Measurements from ENCODE around the gene VAC14. TPM values are rescaled to one million over a fixed set of nuclear protein-coding genes. Genes with fewer than 3 reads are reported as not detected.
A peak's percentile ranks its signal among the peaks of the same experiment; 100 is the strongest.

Gene VAC14
- total RNA-seq, 1 donor from 2014 or later = 13.6 TPM

DNA sequence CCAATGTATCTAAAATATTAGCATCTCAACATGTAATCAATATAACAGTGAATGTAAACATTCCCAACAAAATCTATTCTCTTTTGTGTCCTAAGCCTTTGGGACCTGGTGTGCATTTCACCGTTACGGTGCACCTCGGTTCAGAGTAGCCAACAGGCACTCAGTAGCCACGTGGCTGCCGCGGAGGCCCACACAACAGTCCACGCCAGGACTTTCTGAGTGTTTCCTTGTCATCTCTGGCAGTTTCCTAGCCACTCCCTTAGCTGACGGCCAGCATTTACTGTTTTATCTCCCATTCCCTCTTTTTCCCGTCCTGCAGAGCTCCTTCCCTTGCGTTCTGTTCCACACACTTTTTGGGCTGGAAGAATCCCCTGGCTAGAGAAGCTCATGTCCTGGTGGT is 36.3 kb downstream of the VAC14 start:
- no peak for DNase-seq (ENCODE audit: low read depth in 2 of 2)

DNA sequence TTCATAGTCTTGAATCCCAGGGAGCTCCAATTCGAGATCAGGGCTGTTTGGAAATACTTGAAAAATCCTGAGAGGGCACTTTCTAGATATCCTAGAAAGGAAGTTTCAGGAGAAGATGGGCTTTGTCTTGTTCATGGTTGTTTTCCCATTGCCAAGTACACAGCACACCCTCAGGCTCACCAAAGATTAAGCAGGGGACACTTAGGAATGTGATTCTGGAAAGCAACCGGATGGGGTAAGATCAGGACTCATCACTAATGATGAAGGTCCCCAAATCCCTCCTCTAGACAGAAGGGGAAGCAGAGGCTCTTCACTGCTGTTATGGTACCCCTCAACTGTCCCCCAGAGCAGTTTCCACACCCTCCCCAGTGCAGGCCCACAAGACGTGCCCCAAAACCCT is 40.7 kb downstream of the VAC14 start:
- DNase-seq (ENCODE audit: low read depth in 2 of 2) = no peak

DNA sequence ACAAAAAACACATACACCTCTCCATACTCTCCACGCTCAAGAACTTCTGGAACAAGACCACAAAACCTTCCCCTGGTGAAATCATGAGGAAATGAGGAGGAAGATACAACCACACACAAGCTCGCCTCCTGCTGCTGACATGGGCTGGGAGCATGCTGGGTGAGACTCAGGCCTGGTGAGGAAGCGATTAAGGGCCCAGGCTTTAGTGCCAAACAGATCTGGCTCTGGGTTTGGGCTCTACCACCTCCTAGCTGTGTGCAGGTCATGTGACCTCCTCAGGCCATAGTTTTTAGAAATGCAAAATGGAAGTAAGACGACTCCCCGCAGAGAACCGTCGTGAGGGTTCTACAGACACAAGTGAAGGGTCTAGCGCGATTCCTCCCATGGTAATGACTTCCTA is 41.3 kb downstream of the VAC14 start:
- no peak for DNase-seq (ENCODE audit: low read depth in 2 of 2)

DNA sequence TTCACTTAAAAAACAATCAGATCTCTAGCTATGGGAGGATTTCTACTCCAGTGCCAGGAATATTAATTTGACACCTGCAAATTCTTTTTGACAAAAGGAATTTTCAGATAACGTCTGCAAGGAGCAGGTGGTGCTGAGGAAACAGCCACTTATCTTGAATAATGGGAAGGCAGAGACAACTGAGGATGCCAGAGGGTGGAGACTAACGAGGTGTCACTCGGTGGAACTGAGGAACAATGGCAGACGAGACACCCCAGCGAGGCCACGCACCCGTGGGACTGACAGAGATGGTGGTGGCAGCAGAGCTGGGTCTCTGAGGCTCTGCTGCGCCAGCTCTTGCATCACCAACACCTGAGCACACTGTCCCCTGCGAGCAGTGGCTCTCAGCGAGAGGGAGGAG is 42.2 kb downstream of the VAC14 start:
- no peak for DNase-seq (ENCODE audit: low read depth in 2 of 2)

DNA sequence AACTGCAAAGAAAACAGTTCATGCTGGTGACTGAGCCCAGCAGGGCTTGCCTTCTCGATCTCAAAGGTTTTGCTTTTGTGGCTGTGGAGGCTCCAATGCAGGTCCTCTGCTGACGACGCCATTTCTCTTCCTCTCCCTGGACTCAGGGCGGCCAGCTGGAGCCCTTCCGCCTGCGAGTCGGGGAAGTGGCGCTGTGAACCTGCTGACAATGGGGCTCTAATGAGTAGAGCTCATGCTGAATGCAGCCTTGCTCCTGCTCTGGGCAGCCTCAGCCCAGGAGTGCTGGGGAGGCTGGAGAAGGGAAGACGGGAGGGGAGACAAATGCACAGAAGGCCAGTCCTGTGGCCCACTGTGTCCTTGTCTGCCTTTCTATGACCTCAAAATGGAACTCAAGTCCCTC is 43.8 kb downstream of the VAC14 start:
- no peak for DNase-seq (ENCODE audit: low read depth in 2 of 2)

DNA sequence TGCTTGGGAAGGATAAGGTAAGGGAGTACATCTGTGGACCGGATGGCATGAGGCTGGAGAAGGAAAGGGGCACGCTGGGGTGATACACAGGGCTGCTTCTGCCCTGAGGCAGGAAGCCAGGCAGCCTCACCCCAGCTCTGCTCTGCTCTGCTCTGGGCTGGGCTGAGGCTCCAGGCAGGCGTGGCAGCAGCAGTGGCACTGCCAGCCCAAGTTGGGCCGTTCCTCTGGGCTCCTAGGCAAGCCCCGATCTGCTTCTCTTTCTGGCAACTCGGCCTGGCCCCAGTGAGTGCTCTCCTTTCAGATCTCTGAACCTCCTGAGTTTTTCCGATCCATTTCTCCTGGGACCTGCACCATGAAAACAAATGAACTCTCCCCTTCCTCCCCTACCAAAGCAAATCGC is 44.9 kb downstream of the VAC14 start:
- no peak for DNase-seq (ENCODE audit: low read depth in 2 of 2)

DNA sequence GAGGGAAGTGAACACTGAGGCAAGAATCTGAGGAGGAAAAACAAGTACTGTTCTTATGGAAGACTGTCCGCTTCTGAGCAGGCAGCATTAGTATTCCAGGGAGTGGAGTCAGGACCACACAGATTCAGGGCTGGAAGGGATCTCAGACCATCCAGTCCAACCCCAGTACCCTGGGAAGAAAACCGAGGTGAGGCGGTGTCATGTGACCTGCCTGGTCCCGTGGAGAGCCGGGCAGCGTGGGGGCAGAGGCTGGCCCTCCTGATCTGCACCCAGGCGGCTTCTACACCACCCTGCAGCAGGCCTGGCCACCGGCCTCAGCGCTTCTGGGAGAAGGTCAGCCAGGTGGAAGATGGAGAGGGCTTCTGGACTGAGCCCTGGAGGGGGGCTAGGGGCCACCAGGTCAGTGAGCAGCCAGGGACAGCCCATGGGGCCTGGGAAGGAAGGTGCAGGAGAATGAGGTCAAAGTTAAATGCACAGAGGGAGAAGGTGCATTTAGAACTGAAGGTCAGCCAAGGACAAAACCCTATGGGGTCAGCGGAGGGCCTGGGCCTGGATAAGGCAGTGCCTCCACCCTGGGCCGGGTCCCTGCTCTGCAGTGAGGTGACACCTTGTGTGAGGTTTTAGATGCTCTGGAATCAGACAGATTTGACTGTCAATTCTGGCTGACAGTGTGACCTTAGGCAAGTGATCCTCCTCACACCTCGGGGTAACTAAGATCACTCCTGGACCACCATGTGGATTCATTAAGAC is 45.9 kb downstream of the VAC14 start:
- no peak for DNase-seq (ENCODE audit: low read depth in 2 of 2)

DNA sequence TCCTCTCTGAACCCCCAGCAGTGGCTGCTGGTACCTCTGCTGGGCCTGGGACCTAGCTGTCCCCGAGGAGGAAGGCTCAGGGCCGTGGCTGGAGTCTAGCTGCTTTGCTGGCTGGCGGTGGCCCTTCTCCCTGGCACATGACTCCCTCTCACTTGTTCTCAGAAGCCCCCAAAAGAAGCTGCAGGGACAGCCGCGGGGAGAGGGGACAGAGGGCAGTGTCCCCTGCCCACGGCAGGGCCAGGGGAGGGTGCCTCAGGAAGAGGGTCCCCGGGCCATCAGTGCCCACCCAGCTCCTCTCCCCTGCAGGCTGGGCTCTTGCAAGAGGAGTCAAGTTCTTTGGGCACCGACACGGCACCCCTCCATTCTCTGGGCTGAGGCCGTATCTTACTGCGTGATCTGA is 46.6 kb downstream of the VAC14 start:
- DNase-seq (ENCODE audit: low read depth in 2 of 2) = no peak

DNA sequence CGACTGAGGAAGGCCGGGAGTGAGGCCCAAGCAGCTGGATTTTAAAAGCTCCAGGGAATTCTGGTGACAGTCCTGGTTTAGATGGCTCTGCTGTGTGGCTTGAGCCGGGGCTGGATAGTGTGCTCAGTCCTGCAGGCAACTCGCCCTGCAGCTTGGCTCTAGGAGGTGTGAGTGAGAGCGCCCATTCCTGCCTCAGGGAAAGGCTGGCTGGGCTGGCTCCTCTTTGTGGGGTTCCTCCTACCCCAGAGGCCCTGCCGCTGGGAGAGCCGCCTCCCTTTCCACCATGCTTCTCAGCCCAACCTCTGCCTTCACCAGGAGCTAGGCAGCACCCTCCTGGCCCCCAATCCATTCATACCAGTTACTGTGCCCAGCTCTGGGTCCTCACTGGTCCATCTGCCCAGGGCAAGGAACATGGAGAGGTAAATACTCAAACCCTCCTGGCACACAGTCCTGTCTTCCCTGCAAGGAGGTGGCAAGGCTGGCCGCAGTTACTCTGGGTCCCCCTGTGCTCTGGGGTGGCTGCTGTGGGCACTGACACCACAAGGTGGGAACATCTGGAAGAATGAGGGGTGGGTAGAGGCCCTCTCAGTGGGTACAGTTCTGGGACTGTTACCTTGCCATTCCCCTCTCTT is 47.1 kb downstream of the VAC14 start:
- no peak for DNase-seq (ENCODE audit: low read depth in 2 of 2)

DNA sequence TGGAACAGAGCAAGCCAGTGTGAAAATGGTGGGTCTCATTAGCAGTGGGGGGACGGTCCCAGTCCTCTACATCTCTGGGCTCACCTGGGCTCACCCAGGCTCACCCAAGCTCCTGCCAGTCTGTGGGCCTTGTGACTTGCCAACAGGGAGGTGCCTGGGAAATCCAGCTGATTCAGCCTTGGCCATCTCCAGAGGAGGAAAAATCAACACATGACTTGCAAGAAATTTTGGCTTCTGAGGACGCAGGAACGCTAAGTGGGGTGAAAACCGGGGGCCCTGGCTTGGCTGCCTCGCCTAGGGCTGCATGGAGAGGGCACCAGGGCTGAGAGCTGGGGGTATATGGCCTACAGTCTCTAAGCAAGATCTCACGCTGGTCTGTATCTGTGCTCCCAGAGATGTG is 47.7 kb downstream of the VAC14 start:
- no peak for DNase-seq (ENCODE audit: low read depth in 2 of 2)

DNA sequence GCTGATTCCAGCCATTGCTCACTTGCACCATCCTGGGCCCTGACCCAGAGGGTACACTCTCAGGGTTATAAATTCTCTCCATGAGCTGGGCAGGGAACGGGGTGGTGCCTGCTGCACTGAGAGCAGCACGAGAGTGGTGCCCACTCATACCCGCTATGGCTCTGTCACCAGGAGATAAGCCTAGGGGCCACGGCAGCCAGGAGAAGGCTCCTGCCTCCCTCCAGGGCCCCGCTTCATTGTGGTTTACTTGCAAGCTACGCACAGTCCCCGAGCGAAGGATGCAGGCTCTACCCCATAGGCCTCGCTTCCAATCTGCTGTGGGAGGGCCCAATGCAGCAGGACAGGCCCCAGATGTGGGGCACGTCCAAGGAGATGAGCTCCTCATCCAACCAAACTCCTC is 48.5 kb downstream of the VAC14 start:
- DNase-seq (ENCODE audit: low read depth in 2 of 2) = no peak

DNA sequence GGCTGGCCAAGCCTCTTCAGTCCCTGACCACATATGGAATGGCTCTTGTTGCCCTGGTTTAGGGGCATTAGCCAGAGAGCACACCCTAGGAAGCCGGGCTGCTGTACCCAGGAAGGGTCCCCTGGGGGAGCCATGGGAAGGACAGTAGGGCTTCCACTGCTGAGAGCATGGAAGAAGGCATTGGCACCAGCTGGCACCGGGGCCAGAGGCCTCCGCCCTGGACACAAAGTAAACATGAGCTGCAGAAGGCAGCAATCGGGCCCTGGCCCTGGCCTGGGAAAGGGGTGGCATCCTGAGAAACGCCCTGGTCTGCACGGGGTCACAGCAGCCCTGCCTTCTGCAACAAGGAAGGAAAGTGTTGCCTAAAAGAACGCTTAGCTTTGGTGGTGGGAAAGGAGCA is 49.4 kb downstream of the VAC14 start:
- DNase-seq (ENCODE audit: low read depth in 2 of 2) = no peak

DNA sequence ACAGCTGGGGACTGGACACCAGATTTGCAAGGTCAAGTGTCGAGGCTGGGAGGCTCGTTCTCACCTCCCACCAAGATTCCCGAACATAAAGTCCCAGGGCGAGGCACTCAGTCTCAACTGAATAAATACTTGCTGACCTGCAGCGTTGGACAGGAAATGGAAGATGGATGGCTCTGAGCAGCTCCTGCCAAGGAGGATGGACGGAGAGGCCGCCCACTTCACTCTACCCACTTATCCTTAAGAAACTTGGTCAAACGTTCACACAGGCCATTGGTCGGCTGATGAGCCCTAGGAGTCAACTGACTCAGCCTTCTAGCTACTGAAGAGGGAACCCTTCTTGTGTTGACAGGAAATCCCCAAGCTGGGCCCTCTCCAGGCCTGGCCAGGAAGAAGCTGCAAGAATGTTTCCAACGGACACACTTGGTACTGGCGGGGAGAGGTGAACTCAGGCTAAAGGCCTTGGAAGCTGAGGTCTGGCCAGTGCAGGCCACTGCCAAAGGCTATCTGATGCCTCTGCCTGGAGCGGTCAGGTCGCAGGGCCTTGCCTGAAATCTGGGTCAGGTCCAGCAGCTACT is 50.0 kb downstream of the VAC14 start:
- DNase-seq (ENCODE audit: low read depth in 2 of 2) = peak in 1 of 2 donors; percentile 88

DNA sequence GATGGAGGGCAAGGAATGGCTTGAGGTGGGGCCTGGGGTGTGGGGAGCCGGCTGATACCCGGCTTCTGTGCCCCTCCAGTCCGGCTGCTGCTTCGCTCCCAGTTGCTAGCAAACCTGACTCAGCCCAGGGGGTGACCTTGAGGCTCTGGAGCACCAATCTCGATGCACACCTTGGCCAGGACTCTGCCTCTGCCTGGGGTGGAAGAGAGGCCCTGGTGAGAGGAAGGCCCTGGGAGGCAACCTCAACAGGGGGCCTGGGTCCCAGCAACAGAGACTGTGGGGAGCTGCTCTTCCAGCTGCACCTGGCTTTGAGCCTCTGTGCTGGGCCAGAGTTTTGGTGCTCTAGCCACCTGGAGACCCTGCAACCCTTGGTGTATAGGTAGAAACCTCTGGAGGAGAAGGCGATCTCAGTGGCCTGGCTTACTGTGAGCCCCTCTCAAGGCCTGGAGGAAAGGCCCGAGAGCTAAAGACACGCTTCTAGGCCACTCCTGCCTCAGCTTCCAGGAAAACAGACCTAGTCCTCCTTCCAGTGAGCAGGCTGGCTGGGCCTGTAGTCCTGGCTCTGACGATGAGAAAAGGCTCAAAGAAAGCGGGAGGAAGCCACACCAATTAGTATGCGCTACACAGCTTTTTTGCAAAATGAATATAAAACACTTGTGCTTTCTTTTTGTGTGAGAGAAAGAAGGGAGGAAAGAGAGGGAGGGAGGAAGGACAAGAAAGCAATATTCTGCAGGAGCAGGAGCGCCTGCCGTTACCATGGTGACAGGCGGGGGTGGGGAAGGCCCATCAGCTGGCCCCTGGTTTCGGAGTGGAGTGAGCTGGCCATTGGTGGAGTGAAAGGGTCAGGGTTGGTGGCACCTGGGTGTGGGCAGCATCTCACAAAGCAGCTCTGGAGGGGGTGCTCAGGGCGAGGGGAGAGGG is 51.0 kb downstream of the VAC14 start:
- DNase-seq (ENCODE audit: low read depth in 2 of 2) = no peak

DNA sequence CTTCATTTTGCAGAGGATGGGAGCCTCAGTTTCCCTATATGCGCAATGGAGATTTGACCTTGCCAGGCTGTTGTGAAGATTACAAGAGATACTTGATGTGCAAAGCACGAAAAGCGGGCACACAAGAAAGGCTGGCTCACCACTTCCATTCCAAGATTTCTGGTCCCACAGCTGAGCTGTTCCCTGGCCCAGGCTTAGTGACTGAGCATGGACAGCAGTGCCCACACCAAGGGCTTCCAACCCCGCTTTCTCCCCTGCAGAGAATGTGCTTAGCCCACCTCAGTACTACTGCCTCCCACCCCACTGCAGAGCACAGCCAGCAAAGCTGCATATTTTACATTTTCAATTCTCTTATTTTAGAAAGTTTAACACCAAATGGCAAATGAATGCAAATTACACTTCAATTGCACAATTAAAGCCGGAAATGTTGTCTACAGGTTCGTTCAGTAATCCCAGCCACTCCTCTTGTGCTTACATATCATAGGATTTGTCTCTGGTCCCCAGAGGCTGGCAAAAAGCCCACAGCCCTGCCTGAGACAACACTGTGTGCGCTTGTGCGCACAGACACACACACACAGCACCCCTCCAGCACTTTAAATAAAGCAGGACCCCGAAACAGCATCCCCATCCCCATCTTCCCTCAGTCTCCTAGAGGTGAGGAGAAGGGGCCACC is 51.8 kb downstream of the VAC14 start:
- DNase-seq (ENCODE audit: low read depth in 2 of 2) = no peak

DNA sequence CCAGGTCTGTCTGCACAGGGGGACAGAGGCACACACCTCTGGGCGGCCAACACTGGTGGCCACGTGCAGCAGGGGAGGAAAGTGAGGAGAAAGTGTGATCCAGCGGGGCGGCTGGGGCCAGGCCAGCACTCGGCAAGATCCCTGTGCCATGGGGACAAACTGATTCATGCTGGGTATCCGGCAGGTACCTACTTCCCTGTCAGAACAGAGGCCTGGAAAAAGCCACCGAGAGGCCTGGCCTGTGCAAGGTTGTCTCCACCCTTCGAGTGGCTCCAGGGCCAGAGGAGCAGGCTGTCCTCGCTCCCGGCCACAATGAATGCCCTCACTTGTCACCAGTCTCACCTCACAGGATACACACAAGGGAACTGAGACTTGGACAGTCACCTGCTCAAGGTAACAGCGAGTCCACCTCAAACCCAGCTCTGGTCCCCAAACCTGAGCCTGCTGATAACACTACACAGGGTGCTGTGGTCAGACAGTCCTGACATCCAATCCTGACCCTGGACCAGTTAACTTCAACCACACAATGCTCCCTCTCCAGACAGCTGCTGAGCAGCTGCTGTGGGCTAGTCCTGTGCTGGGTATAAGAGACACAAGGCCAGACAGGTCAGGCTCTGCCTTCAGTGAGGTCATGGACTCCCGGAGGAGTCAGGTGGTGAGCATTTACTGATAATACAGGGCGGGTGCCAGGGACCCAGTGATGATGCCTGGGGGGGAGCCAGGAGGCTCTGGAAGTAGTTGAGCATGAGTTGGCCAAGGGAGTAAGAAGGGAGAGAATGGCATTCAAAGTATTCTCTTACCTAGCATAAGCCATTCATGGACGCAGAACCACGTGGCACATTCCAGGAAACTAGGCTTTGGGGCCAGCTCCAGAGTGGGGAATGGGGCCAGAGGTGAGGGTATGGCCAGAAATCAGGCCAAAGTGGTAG is 53.0 kb downstream of the VAC14 start:
- no peak for DNase-seq (ENCODE audit: low read depth in 2 of 2)

DNA sequence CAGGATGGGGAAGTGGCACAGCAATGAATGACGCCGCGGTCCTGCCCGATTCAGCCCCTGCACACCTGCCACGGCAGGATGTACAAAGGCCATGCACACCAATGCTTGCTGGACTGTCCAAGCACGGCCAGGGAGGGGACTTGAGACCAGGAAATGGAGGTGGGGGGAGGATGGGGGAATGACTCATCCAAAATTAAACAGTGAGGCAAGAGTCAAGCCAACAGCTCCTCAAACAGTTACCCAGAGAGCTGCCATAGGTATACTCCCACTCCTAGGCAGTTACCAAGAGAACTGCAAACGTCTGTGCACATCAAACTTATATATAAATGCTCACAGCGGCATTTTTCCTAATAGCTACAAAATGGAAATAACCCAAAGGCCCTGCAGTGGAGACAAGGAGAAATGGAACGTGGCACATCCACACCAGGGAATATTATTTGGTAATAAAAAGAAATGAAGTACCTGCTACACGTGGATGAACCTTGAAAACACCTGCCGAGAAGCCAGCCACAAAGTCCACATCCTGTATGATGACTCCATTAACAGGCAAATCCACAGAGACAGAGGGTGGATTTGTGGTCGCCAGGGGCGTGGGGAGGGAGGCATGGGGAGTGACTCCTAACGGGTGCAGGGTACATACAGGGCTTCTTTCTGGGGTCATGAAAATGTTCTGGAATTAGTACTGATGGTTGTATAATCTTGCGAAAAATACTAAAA is 54.1 kb downstream of the VAC14 start:
- peak; percentile 58 to 87 for DNase-seq (ENCODE audit: low read depth in 2 of 2)

DNA sequence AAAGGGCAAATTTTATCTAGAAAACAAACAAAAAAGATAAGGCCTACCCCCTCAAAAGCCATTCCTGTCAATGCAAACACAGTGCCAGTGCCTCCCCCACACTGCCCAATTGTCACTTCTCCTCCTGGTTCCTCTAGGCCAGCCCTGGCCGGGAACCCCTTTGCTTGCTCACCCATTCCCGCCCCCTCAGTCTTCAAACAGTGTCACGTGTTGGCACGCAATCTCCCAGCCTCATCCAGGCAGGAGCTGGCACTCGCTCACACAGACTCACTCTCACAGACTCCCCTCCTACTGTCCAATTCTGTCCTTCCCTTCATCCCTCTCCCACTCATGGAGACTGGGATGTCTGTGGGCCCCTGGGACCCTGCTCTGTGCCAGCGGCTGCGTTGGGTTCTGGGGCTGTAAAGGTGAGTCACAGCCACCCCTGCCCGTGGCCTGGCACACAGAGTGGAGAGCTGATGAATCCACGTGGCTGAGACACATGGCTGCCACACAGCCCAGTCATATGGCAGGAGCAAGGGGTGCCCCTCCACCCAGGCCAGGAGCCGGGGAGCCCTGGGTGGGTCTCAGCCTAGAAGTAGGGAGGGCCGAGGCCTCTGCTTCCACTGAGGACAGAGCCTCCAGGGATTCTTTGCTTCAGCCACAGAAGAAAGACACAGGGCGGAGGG is 54.8 kb downstream of the VAC14 start:
- DNase-seq (ENCODE audit: low read depth in 2 of 2) = peak in 1 of 2 donors; percentile 54

DNA sequence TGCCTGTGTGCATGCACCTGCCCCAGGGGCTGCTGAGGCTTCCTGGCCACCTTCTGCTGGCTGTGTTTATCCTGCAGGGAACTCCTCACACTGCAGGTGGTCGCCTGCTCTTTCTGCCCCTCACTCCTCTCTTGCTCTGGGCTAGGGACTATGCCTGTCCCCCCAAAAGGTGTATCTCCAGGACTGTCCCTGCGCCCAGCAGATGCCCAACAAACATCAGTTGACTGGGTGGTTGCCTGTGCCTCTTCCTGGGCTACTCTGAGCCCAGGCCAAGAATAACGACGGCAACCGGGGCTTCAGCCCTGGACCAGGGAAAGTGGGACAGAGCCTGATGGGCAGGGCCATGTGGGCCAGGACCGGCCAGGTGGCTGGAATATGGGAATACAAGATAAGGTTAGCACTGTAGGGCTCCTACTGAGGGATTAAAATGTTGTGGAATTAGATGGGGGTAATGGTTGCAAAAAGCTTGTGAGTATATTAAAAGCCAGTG is 55.4 kb downstream of the VAC14 start:
- no peak for DNase-seq (ENCODE audit: low read depth in 2 of 2)

All from dermis microvascular lymphatic vessel endothelial cell (primary cell).